ENCODE data around the gene EPAS1. TPM values are rescaled to one million over a fixed set of nuclear protein-coding genes. Genes with fewer than 3 reads are reported as not detected.

EPAS1 gene
- total and polyA plus RNA-seq, 2 of the 13 experiments (the other 11 are each of a cell fraction or from before 2014, with no cell fraction given) = 47.1 to 182 TPM

DNA sequence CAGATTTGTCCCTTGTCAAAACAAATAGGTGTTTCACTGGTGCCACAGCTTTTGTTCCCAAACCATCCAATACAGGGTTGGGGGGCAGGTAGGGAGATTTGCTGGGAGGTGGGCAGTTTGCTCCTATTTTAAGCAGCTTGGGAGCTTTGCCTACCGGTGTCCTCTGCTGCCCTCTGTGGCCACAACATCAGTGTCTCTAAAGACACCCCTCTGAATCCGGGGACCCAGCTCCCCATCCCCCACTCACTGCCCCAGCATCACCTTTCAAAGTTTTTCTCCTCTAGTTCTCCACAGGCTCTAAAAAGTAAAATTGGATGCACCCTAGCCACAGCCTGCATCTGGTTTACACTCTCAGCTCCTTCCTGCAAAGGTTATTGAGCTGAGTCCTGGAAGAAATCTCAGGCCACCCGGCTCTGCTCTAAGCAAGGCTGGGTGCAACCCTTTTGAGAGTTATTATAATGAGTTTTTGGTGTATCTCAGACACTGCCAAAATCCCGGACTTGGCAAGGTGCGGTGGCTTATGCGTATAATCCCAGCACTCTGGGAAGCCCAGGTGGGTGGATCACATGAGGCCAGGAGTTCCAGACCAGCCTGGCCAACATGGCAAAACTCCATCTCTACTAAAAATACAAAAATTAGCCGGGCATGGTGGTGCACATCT lies 2.9 kb upstream of the EPAS1 start (continued):
- TF ChIP-seq, protein P1, sequence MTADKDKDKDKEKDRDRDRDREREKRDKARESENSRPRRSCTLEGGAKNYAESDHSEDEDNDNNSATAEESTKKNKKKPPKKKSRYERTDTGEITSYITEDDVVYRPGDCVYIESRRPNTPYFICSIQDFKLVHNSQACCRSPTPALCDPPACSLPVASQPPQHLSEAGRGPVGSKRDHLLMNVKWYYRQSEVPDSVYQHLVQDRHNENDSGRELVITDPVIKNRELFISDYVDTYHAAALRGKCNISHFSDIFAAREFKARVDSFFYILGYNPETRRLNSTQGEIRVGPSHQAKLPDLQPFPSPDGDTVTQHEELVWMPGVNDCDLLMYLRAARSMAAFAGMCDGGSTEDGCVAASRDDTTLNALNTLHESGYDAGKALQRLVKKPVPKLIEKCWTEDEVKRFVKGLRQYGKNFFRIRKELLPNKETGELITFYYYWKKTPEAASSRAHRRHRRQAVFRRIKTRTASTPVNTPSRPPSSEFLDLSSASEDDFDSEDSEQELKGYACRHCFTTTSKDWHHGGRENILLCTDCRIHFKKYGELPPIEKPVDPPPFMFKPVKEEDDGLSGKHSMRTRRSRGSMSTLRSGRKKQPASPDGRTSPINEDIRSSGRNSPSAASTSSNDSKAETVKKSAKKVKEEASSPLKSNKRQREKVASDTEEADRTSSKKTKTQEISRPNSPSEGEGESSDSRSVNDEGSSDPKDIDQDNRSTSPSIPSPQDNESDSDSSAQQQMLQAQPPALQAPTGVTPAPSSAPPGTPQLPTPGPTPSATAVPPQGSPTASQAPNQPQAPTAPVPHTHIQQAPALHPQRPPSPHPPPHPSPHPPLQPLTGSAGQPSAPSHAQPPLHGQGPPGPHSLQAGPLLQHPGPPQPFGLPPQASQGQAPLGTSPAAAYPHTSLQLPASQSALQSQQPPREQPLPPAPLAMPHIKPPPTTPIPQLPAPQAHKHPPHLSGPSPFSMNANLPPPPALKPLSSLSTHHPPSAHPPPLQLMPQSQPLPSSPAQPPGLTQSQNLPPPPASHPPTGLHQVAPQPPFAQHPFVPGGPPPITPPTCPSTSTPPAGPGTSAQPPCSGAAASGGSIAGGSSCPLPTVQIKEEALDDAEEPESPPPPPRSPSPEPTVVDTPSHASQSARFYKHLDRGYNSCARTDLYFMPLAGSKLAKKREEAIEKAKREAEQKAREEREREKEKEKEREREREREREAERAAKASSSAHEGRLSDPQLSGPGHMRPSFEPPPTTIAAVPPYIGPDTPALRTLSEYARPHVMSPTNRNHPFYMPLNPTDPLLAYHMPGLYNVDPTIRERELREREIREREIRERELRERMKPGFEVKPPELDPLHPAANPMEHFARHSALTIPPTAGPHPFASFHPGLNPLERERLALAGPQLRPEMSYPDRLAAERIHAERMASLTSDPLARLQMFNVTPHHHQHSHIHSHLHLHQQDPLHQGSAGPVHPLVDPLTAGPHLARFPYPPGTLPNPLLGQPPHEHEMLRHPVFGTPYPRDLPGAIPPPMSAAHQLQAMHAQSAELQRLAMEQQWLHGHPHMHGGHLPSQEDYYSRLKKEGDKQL (CRISPR knock-in tag; IDR thresholded peaks at IDR 0.05; ENCODE audit: low read depth) = no peak
- TF ChIP-seq ZNF383 (CRISPR knock-in tag; IDR thresholded peaks at IDR 0.05; ENCODE audit: borderline replicate concordance) (no peak), ZSCAN29 (CRISPR knock-in tag; conservative IDR thresholded peaks at IDR 0.05) (no peak), MYNN (CRISPR knock-in tag; IDR thresholded peaks at IDR 0.05; ENCODE audit: low read depth) (no peak), NFKBIZ (CRISPR knock-in tag; IDR thresholded peaks at IDR 0.05) (no peak), ZNF749 (CRISPR knock-in tag; IDR thresholded peaks at IDR 0.05; ENCODE audit: borderline replicate concordance) (no peak), TAF1 (CRISPR knock-in tag; IDR thresholded peaks at IDR 0.05) (no peak), ZFY (CRISPR knock-in tag; IDR thresholded peaks at IDR 0.05) (no peak), ZSCAN20 (CRISPR knock-in tag; IDR thresholded peaks at IDR 0.05; ENCODE audit: borderline replicate concordance) (no peak), ZBTB7B (CRISPR knock-in tag; IDR thresholded peaks at IDR 0.05) (peak; percentile 27; the same call in 1 of the 2 replicates), ZNF329 (CRISPR knock-in tag; IDR thresholded peaks at IDR 0.05; ENCODE audit: low read depth) (no peak), JUNB (CRISPR knock-in tag; IDR thresholded peaks at IDR 0.05; ENCODE audit: borderline replicate concordance) (no peak), ZNF724P (CRISPR knock-in tag; IDR thresholded peaks at IDR 0.05; ENCODE audit: borderline replicate concordance) (no peak)
- TF ChIP-seq, protein P2, sequence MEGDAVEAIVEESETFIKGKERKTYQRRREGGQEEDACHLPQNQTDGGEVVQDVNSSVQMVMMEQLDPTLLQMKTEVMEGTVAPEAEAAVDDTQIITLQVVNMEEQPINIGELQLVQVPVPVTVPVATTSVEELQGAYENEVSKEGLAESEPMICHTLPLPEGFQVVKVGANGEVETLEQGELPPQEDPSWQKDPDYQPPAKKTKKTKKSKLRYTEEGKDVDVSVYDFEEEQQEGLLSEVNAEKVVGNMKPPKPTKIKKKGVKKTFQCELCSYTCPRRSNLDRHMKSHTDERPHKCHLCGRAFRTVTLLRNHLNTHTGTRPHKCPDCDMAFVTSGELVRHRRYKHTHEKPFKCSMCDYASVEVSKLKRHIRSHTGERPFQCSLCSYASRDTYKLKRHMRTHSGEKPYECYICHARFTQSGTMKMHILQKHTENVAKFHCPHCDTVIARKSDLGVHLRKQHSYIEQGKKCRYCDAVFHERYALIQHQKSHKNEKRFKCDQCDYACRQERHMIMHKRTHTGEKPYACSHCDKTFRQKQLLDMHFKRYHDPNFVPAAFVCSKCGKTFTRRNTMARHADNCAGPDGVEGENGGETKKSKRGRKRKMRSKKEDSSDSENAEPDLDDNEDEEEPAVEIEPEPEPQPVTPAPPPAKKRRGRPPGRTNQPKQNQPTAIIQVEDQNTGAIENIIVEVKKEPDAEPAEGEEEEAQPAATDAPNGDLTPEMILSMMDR (CRISPR knock-in tag; IDR thresholded peaks at IDR 0.05) = peak; percentile 78
- TF ChIP-seq, protein P3, sequence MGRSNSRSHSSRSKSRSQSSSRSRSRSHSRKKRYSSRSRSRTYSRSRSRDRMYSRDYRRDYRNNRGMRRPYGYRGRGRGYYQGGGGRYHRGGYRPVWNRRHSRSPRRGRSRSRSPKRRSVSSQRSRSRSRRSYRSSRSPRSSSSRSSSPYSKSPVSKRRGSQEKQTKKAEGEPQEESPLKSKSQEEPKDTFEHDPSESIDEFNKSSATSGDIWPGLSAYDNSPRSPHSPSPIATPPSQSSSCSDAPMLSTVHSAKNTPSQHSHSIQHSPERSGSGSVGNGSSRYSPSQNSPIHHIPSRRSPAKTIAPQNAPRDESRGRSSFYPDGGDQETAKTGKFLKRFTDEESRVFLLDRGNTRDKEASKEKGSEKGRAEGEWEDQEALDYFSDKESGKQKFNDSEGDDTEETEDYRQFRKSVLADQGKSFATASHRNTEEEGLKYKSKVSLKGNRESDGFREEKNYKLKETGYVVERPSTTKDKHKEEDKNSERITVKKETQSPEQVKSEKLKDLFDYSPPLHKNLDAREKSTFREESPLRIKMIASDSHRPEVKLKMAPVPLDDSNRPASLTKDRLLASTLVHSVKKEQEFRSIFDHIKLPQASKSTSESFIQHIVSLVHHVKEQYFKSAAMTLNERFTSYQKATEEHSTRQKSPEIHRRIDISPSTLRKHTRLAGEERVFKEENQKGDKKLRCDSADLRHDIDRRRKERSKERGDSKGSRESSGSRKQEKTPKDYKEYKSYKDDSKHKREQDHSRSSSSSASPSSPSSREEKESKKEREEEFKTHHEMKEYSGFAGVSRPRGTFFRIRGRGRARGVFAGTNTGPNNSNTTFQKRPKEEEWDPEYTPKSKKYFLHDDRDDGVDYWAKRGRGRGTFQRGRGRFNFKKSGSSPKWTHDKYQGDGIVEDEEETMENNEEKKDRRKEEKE (IDR thresholded peaks at IDR 0.05) = no peak
- TF ChIP-seq, protein P4, sequence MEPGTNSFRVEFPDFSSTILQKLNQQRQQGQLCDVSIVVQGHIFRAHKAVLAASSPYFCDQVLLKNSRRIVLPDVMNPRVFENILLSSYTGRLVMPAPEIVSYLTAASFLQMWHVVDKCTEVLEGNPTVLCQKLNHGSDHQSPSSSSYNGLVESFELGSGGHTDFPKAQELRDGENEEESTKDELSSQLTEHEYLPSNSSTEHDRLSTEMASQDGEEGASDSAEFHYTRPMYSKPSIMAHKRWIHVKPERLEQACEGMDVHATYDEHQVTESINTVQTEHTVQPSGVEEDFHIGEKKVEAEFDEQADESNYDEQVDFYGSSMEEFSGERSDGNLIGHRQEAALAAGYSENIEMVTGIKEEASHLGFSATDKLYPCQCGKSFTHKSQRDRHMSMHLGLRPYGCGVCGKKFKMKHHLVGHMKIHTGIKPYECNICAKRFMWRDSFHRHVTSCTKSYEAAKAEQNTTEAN (CRISPR knock-in tag; conservative IDR thresholded peaks at IDR 0.05) = no peak
- TF ChIP-seq, protein P5, sequence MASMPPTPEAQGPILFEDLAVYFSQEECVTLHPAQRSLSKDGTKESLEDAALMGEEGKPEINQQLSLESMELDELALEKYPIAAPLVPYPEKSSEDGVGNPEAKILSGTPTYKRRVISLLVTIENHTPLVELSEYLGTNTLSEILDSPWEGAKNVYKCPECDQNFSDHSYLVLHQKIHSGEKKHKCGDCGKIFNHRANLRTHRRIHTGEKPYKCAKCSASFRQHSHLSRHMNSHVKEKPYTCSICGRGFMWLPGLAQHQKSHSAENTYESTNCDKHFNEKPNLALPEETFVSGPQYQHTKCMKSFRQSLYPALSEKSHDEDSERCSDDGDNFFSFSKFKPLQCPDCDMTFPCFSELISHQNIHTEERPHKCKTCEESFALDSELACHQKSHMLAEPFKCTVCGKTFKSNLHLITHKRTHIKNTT (CRISPR knock-in tag; IDR thresholded peaks at IDR 0.05) = no peak
